H9 (cell line): ENCODE data around the gene MBLAC2. TPM values are rescaled to one million over a fixed set of nuclear protein-coding genes. Genes with fewer than 3 reads are reported as not detected.

ENCODE experiments used
- DNase-seq: peaks from one replicate; pipeline ENCODE4 v3.0.0-alpha.2; 2017
- H2AFZ ChIP-seq: one replicate; pipeline ENCODE4 v1.6.1; 2013; ENCODE audit warnings: mild to moderate bottlenecking, low read length, control low read depth, moderate library complexity
- H2AK5ac ChIP-seq: 2 replicates; pipeline ENCODE4 v1.6.1; 2013; ENCODE audit warnings: low read length, control low read depth, mixed read lengths; ENCODE audit not compliant: insufficient read length
- H2BK120ac ChIP-seq: one replicate; pipeline ENCODE4 v1.6.1; 2013; ENCODE audit warnings: low read depth, mild to moderate bottlenecking, low read length, control low read depth, inconsistent platforms; ENCODE audit not compliant: poor library complexity, severe bottlenecking
- H2BK12ac ChIP-seq: 2 replicates; pipeline ENCODE4 v1.6.1; 2013; ENCODE audit warnings: low read length, control low read depth, mixed read lengths, low read depth; ENCODE audit not compliant: insufficient read length
- H2BK15ac ChIP-seq: 2 replicates; pipeline ENCODE4 v1.6.1; 2013; ENCODE audit warnings: low read depth, low read length, control low read depth
- H2BK20ac ChIP-seq: one replicate; pipeline ENCODE4 v1.6.1; 2013; ENCODE audit warnings: low read depth, mild to moderate bottlenecking, low read length, control low read depth, inconsistent platforms; ENCODE audit not compliant: poor library complexity, severe bottlenecking
- H2BK5ac ChIP-seq: 2 replicates; pipeline ENCODE4 v1.6.1; 2013; ENCODE audit warnings: low read length, control low read depth, mixed read lengths; ENCODE audit not compliant: insufficient read length
- H3K14ac ChIP-seq: 2 replicates; pipeline ENCODE4 v1.6.1; 2013; ENCODE audit warnings: low read length, control low read depth; ENCODE audit not compliant: insufficient read depth
- H3K18ac ChIP-seq: 2 replicates; pipeline ENCODE4 v1.6.1; 2013; ENCODE audit warnings: low read depth, mild to moderate bottlenecking, mixed read lengths, low read length, control low read depth; ENCODE audit not compliant: insufficient read length
- H3K23ac ChIP-seq: 2 replicates; pipeline ENCODE4 v1.6.1; 2013; ENCODE audit warnings: low read length, control low read depth, mixed read lengths, low read depth; ENCODE audit not compliant: insufficient read length
- H3K23me2 ChIP-seq: 2 replicates; pipeline ENCODE4 v1.6.1; 2013; ENCODE audit warnings: low read depth, mild to moderate bottlenecking, mixed read lengths, low read length, control low read depth; ENCODE audit not compliant: insufficient read length, poor library complexity, severe bottlenecking
- H3K27ac ChIP-seq: 2 replicates; pipeline ENCODE4 v1.5.1; 2013; ENCODE audit warnings: low read length, control low read depth, mixed read lengths, low read depth; ENCODE audit not compliant: insufficient read length
- H3K27me3 ChIP-seq: 2 replicates; pipeline ENCODE4 v1.6.1; 2013; ENCODE audit warnings: low read length, control low read depth, inconsistent platforms; ENCODE audit not compliant: insufficient read depth
- H3K4ac ChIP-seq: 2 replicates; pipeline ENCODE4 v1.6.1; 2013; ENCODE audit warnings: low read depth, mild to moderate bottlenecking, control low read depth, inconsistent platforms, low read length, moderate library complexity
- H3K4me1 ChIP-seq: 2 replicates; pipeline ENCODE4 v1.6.1; 2013; ENCODE audit warnings: low read length, control low read depth, inconsistent platforms; ENCODE audit not compliant: insufficient read depth
- H3K4me2 ChIP-seq: 2 replicates; pipeline ENCODE4 v1.6.1; 2013; ENCODE audit warnings: low read length, control low read depth, mixed read lengths; ENCODE audit not compliant: insufficient read length, insufficient read depth
- H3K56ac ChIP-seq: 2 replicates; pipeline ENCODE4 v1.6.1; 2013; ENCODE audit warnings: low read depth, mild to moderate bottlenecking, mixed read lengths, low read length, control low read depth; ENCODE audit not compliant: insufficient read length
- H3K79me1 ChIP-seq: 2 replicates; pipeline ENCODE4 v1.6.1; 2013; ENCODE audit warnings: low read depth, mild to moderate bottlenecking, moderate library complexity, low read length, control low read depth, inconsistent platforms; ENCODE audit not compliant: insufficient read depth, poor library complexity, severe bottlenecking
- H3K79me2 ChIP-seq: 2 replicates; pipeline ENCODE4 v1.6.1; 2013; ENCODE audit warnings: low read length, control low read depth, inconsistent platforms; ENCODE audit not compliant: insufficient read depth
- H3K9ac ChIP-seq: 2 replicates; pipeline ENCODE4 v1.6.1; 2013; ENCODE audit warnings: low read length, control low read depth, mixed read lengths; ENCODE audit not compliant: insufficient read length; ENCODE audit errors: extremely low read depth
- H3K9me3 ChIP-seq: one replicate; pipeline ENCODE4 v1.6.1; 2013; ENCODE audit warnings: low read depth, low read length, inconsistent platforms; ENCODE audit not compliant: control insufficient read depth
- H3T11ph ChIP-seq: one replicate; pipeline ENCODE4 v1.6.1; 2013; ENCODE audit warnings: mild to moderate bottlenecking, low read length, control low read depth, inconsistent platforms
- H4K20me1 ChIP-seq: one replicate; pipeline ENCODE4 v1.6.1; 2013; ENCODE audit not compliant: control insufficient read depth, insufficient read length, insufficient read depth
- H4K5ac ChIP-seq: 2 replicates; pipeline ENCODE4 v1.6.1; 2013; ENCODE audit warnings: low read depth, mild to moderate bottlenecking, mixed read lengths, low read length, control low read depth; ENCODE audit not compliant: insufficient read length
- H4K8ac ChIP-seq: replicated peaks from 2 replicates; pipeline ENCODE4 v1.6.1; 2013; ENCODE audit warnings: low read length, control low read depth, mixed read lengths, low read depth; ENCODE audit not compliant: insufficient read length
- H4K91ac ChIP-seq: 2 replicates; pipeline ENCODE4 v1.6.1; 2013; ENCODE audit warnings: low read depth, mild to moderate bottlenecking, moderate library complexity, mixed read lengths, low read length, control low read depth; ENCODE audit not compliant: insufficient read length
- H3K27ac Mint-ChIP-seq, 3 experiments: 2 replicates in 2 of 3; 3 replicates in 1 of 3; pipeline ENCODE4 v1.8.0; 2020 to 2021; ENCODE audit warnings: mixed read lengths in 3 of 3, mild to moderate bottlenecking in 1 of 3, moderate library complexity in 1 of 3
- H3K27me3 Mint-ChIP-seq: 2 replicates; pipeline ENCODE4 v1.8.0; 2021; ENCODE audit warnings: low read depth, mild to moderate bottlenecking, moderate library complexity, mixed read lengths
- H3K36me3 Mint-ChIP-seq, 3 experiments: 2 replicates in 2 of 3; 3 replicates in 1 of 3; pipeline ENCODE4 v1.8.0; 2020 to 2021; ENCODE audit warnings: low read depth in 3 of 3, mixed read lengths in 3 of 3; ENCODE audit not compliant: insufficient read depth in 1 of 3
- H3K4me1 Mint-ChIP-seq, 2 experiments: 2 replicates each; pipeline ENCODE4 v1.8.0; 2020; ENCODE audit warnings: mixed read lengths in 2 of 2
- H3K4me3 Mint-ChIP-seq, 2 experiments: 2 replicates in 1 of 2; 3 replicates in 1 of 2; pipeline ENCODE4 v1.8.0; 2020 to 2021; ENCODE audit warnings: mild to moderate bottlenecking in 2 of 2, mixed read lengths in 2 of 2, moderate library complexity in 1 of 2
- H3K9me3 Mint-ChIP-seq, 2 experiments: 2 replicates in 1 of 2; 3 replicates in 1 of 2; pipeline ENCODE4 v1.8.0; 2020; ENCODE audit warnings: mild to moderate bottlenecking in 2 of 2, mixed read lengths in 2 of 2, moderate library complexity in 1 of 2
- CTCF ChIP-seq: fragments of 200-600 bp; sonication (generic); conservative IDR thresholded peaks from 3 replicates; pipeline ENCODE4 v1.8.0; 2021; ENCODE audit warnings: antibody characterized with exemption, mild to moderate bottlenecking
- WGBS: extraction: QIAGEN DNeasy Blood & Tissue Kit; methylation state at CpG from one replicate; pipeline ENCODE4 v1.1.7; 2013; ENCODE audit warnings: missing lambda C conversion rate, low lambda C conversion rate, mixed read lengths; ENCODE audit not compliant: insufficient read length; ENCODE audit errors: extremely low coverage; 5-methylcytosine and 5-hydroxymethylcytosine counted together
- total RNA-seq: library from RNA; stranded (reverse); gene quantifications from 2 replicates; pipeline ENCODE4 v1.2.1, GENCODE V29; 2021

MBLAC2 gene
- total RNA-seq, 1 experiment from 2014 or later = 4.9 TPM

- no peaks in the 10 kb centered on the region for H3K79me1 ChIP-seq
- no peak overlapping the region for H4K8ac ChIP-seq
- H2AK5ac ChIP-seq = no peak overlapping the region
- H4K20me1 ChIP-seq = no peaks in the 10 kb centered on the region
- H3K4ac ChIP-seq = no peak overlapping the region
- H3K27me3 ChIP-seq = no peaks in the 10 kb centered on the region
- H3K79me2 ChIP-seq = peaks cover 29% of the 10 kb centered on the region; the same call in 1 of the 2 replicates
- H3K9ac ChIP-seq = no peak overlapping the region
- H3K4me1 Mint-ChIP-seq = peaks cover 32 to 36% of the 10 kb centered on the region in 2 experiments
- H2BK120ac ChIP-seq = no peak overlapping the region
- H3K18ac ChIP-seq = no peak overlapping the region
- H3K9me3 Mint-ChIP-seq = no peaks in the 10 kb centered on the region
- no peak overlapping the region for H3K4me2 ChIP-seq
- no peak overlapping the region for H2BK20ac ChIP-seq
- H4K91ac ChIP-seq = no peak overlapping the region
- H2AFZ ChIP-seq = no peak overlapping the region
- no peak overlapping the region for H2BK15ac ChIP-seq
- H2BK12ac ChIP-seq = no peak overlapping the region
- no peak overlapping the region for H3K23ac ChIP-seq
- H2BK5ac ChIP-seq = no peak overlapping the region
- H3T11ph ChIP-seq = no peak overlapping the region
- peak overlapping the region in 1 of 2 experiments; percentile 19; a peak in 1 of 5 replicates for H3K4me3 Mint-ChIP-seq
- H3K36me3 Mint-ChIP-seq = peaks cover 29 to 60% (median 54%) of the 10 kb centered on the region in 3 experiments
- H3K14ac ChIP-seq = no peak overlapping the region
- no peak overlapping the region for H3K27ac ChIP-seq
- peak overlapping the region in 2 of 3 experiments; percentile 44 to 75; a peak in 5 of 7 replicates for H3K27ac Mint-ChIP-seq
- H3K56ac ChIP-seq = no peak overlapping the region
- no peaks in the 10 kb centered on the region for H3K9me3 ChIP-seq
- H3K27me3 Mint-ChIP-seq = no peaks in the 10 kb centered on the region
- no peak for DNase-seq
- no CpG with 5 or more reads among the region's 8 CpGs for WGBS
- H3K23me2 ChIP-seq = no peaks in the 10 kb centered on the region
- no peak overlapping the region for H4K5ac ChIP-seq
- no peak for TF ChIP-seq CTCF
- peaks cover 9% of the 10 kb centered on the region for H3K4me1 ChIP-seq
Measured at GRCh38 chr5:90483206-90483605, 8.6 kb upstream of the MBLAC2 start.
